ENCODE data around the gene COA7.

The COA7 gene

DNA sequence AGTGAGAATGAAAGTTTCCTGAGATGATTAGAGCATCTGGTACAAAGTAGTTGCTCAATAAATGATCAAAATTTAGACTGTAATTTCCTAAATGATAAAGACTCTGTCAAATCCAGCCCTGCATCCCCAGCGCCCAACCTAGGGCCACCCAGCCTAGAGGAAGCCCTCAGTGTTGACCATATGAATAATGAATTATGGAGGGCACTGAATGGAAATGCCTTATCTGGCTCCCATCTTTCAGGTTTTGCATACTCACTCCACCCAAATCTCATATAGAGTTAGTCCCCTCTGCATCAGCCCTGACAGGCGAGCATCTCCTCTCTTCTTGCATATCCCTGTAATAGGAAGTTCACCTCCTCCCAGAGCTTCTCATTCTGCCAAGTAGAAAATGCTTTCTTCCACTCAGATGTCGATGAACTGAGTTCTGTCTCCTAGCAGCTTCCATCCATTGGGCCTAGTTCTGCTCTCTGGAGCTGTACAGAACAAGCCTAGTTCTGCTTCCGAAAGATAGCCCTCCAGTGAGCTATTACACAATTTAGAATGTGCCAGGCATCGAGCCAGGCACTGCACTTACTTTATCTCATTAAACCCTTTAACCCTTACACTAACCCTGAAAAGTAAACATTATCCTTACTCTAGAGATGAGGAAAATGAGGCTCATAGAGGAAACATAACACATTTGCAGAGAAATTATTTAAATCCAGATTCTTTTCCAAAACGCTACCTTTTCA is 20.9 kb downstream of the COA7 start:
- ChIA-PET CTCF (interaction anchor here (1.0 to 2.0 kb wide), 2 partner anchors 9 to 11 kb away, joined by 3 to 5 read pairs; no protein-coding TSS in a partner anchor), POLR2A (no interaction called here)
- DNase-seq (ENCODE audit: low read depth, low spot score) = no peak
- no peak overlapping the region for H3K4me3 ChIP-seq (ENCODE audit: low read depth, low read length)
- TF ChIP-seq, protein P1, sequence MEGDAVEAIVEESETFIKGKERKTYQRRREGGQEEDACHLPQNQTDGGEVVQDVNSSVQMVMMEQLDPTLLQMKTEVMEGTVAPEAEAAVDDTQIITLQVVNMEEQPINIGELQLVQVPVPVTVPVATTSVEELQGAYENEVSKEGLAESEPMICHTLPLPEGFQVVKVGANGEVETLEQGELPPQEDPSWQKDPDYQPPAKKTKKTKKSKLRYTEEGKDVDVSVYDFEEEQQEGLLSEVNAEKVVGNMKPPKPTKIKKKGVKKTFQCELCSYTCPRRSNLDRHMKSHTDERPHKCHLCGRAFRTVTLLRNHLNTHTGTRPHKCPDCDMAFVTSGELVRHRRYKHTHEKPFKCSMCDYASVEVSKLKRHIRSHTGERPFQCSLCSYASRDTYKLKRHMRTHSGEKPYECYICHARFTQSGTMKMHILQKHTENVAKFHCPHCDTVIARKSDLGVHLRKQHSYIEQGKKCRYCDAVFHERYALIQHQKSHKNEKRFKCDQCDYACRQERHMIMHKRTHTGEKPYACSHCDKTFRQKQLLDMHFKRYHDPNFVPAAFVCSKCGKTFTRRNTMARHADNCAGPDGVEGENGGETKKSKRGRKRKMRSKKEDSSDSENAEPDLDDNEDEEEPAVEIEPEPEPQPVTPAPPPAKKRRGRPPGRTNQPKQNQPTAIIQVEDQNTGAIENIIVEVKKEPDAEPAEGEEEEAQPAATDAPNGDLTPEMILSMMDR (IDR thresholded peaks at IDR 0.05; ENCODE audit: insufficient read depth, low read length, missing control alignments) = no peak

DNA sequence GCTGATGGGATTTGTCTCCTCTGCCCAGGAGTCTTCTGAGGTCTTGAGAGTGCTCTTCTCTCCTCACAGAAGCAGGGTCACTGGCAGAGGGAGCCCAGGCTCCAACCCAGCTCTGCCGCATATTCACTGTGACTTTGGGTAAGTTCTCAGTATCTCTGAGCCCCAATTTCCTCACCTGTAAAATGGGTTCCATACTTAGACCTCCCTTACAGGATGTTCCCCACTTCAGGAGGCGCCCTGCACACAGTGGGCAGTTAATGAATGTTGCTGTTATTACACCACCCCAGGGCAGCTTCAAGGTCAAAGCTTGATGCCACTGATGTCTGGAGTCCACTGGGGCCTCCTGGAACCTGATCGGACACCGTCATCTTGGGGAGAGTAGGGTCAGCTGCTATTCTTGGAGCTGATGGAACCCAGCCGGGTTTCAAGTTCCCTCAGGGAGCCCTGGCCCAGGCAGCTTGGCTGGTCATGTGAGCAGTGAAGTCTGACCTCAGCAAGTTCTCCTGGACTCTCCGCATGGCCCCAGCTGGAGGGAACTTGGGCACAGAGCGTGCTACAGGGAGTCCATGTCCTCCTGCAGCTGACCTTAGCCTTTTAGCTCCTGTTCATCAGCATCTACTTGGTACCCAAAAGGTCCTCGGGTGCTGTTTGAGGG is 21.8 kb downstream of the COA7 start:
- DNase-seq (ENCODE audit: low read depth, low spot score) = no peak
- H3K4me3 ChIP-seq (ENCODE audit: low read depth, low read length) = no peak overlapping the region
- ChIA-PET CTCF (interaction anchor here (1.0 kb wide), 1 partner anchor 10 kb away, joined by 3 read pairs; no protein-coding TSS in a partner anchor), POLR2A (no interaction called here)
- TF ChIP-seq, protein P1 (IDR thresholded peaks at IDR 0.05; ENCODE audit: insufficient read depth, low read length, missing control alignments) = no peak

DNA sequence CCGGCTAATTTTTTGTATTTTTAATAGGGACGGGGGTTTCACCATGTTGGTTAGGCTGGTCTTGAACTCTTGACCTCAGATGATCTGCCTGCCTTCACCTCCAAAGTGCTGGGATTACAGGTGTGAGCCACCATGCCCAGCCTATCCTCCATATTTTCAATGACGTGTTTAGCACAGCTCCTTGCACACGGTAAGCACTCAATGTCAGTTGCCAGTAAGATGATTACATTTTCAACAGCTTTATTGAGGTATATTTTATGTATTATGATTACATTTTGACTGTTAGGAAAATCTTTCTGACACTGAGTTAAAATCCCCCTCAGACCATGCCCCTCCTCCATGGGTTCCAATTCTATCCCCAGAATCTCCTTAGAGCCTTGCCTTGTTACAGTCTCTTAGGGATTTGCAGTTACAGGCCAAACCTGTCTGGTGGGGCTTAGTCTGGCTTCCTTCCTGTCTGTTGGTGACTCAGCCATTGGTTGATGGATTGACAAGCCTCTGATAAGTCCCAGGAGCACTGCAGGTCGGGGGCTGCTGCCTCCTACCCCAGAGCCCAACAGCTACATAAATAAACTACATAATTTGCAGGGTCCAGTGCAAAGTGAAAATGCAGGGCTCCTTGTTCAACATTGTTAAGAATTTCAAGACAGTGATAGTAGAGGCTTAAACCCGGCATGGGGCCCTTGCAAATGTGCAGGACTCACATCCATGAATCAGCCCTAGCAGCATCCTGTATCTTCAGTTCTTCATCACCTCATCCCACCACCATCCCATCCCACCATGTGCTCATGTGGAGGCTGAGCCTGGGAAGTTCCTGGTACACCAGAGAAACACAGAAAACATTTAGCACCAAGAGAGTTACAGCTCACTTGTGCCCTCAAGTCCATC is 23.4 kb downstream of the COA7 start:
- ChIA-PET POLR2A (no interaction called here), CTCF (no interaction called here)
- no peak for DNase-seq (ENCODE audit: low read depth, low spot score)
- TF ChIP-seq, protein P1 (IDR thresholded peaks at IDR 0.05; ENCODE audit: insufficient read depth, low read length, missing control alignments) = no peak
- H3K4me3 ChIP-seq (ENCODE audit: low read depth, low read length) = no peak overlapping the region

DNA sequence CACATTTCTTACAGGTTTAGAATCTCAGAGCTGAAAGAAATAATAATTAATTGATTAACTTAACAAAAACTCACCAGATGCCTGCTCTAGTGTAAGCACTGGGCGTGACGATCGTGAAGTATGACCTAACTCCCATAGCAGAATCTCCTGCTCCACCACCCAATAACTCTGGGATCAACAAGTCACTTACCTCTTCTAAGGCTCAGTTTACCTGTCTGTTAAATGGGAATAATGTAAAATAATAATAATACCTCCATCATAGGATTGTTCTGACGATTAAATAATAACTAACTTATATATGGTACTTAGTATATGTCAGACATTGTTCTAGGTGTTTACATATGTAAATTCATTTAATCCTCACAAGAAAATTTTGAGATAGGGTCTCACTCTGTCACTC is 24.6 kb downstream of the COA7 start:
- DNase-seq (ENCODE audit: low read depth, low spot score) = no peak
- no peak overlapping the region for H3K4me3 ChIP-seq (ENCODE audit: low read depth, low read length)
- CTCF ChIA-PET = interaction anchor here (0.7 to 1.2 kb wide), 3 partner anchors 11 to 144 kb away, joined by 3 to 4 read pairs (median 3); no protein-coding TSS in a partner anchor
- TF ChIP-seq, protein P1 (IDR thresholded peaks at IDR 0.05; ENCODE audit: insufficient read depth, low read length, missing control alignments) = no peak
- POLR2A ChIA-PET = no interaction called here

DNA sequence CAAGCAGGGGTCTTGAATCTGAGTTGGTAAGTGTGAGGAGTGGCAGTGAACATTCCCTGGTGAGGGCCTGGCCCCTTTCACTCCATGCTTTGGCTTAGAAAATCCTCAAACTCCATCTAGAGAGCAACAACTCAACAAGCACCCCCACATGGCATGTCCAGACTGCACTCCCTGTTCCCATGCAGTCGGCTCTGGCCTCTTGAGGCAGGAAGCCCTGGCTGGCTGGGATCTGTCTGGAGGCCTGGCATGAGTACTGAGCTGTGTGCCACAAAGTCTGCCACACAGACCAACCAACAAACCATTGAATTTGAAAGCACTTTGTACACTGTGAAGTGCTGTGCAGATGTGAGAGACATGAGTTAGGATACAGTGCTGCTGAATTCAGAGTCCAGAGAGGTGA is 25.2 kb downstream of the COA7 start:
- POLR2A ChIA-PET = no interaction called here
- no peak for DNase-seq (ENCODE audit: low read depth, low spot score)
- TF ChIP-seq, protein P1 (IDR thresholded peaks at IDR 0.05; ENCODE audit: insufficient read depth, low read length, missing control alignments) = no peak
- CTCF ChIA-PET = interaction anchor here (0.7 to 1.2 kb wide), 3 partner anchors 12 to 143 kb away, joined by 3 to 4 read pairs (median 3); no protein-coding TSS in a partner anchor
- no peak overlapping the region for H3K4me3 ChIP-seq (ENCODE audit: low read depth, low read length)
